Upper lobe of left lung (tissue), 6 donors: Measurements from ENCODE around the gene SPACDR. TPM values are rescaled to one million over a fixed set of nuclear protein-coding genes. Genes with fewer than 3 reads are reported as not detected.

ENCODE experiments used
- ATAC-seq, 2 donors: fragments of 200-7000 bp; cut with Tn5 transposase; one replicate each; pipeline ENCODE4 v1.9.1; 2022; ENCODE audit warnings: mild to moderate bottlenecking in 2 of 2, moderate library complexity in 2 of 2; ENCODE audit not compliant: low FRiP score in 2 of 2
- DNase-seq, 2 donors: peaks; one replicate each; pipeline ENCODE4 v3.0.0-alpha.2; 2019 to 2020
- H3K27ac ChIP-seq, 4 donors: fragments of 200-600 bp; sonication (generic); one replicate each; pipeline ENCODE4 v1.5.1; 2016 to 2019
- H3K27me3 ChIP-seq, 4 donors: fragments of 200-600 bp; sonication (generic); one replicate each; pipeline ENCODE4 v1.5.1; 2017 to 2019
- H3K36me3 ChIP-seq, 4 donors: fragments of 200-600 bp; sonication (generic); one replicate each; pipeline ENCODE4 v1.5.1; 2016 to 2019
- H3K4me1 ChIP-seq, 4 donors: fragments of 200-600 bp; sonication (generic); one replicate each; pipeline ENCODE4 v1.5.1; 2018 to 2019
- H3K4me3 ChIP-seq, 4 donors: fragments of 200-600 bp; sonication (generic); one replicate each; pipeline ENCODE4 v1.5.1; 2017 to 2019; ENCODE audit warnings: mild to moderate bottlenecking in 2 of 4, moderate library complexity in 1 of 4
- H3K9me3 ChIP-seq, 4 donors: fragments of 200-600 bp; sonication (generic); one replicate each; pipeline ENCODE4 v1.5.1; 2018 to 2019
- EP300 ChIP-seq, 4 donors: sonication (generic); formaldehyde crosslinking; IDR thresholded peaks; one replicate each; pipeline ENCODE4 v1.5.1; 2017; ENCODE audit warnings: antibody characterized with exemption in 4 of 4, control low read depth in 2 of 4
- POLR2A ChIP-seq, 4 donors: fragments of 450-650 bp; IDR thresholded peaks; one replicate each; pipeline ENCODE4 v1.5.1; 2016 to 2017; ENCODE audit warnings: antibody characterized with exemption in 4 of 4, mild to moderate bottlenecking in 2 of 4
- POLR2AphosphoS5 ChIP-seq, 2 donors: sonication (generic); formaldehyde crosslinking; IDR thresholded peaks; one replicate each; pipeline ENCODE4 v1.5.1; 2017; ENCODE audit warnings: antibody characterized with exemption in 2 of 2
- WGBS, 2 donors: methylation state at CpG; one replicate each; pipeline ENCODE4 v1.1.5; 2017 to 2018; 5-methylcytosine and 5-hydroxymethylcytosine counted together
- total RNA-seq, 6 donors: library from RNA; depleted of rRNA in 4 of 6; stranded (reverse); fragments of >200 nt in 4 of 6; gene quantifications; one replicate each; pipeline versions ENCODE4 v1.1.0 to v1.2.1, GENCODE V29; 2016 to 2021
- TF ChIP-seq, protein P1 (sequence below), 6 experiments: fragments of 450-650 bp in 4 of 6; fragments of 200-600 bp in 2 of 6; sonication (generic) in 2 of 6; IDR thresholded peaks; one replicate each; pipeline ENCODE4 v1.5.1; 2016 to 2019; ENCODE audit warnings: antibody characterized with exemption in 6 of 6
- donor health status: DM: no; HTN: no; CAD: no; lungs with moderate emphysema.
- donor health status: DM: no; HTN: yes; CAD: no; lungs with severe emphysema.

SPACDR gene
- total RNA-seq, 6 donors from 2014 or later, result 0.59 to 2.1 (median 1.3) TPM; not detected in 2

DNA sequence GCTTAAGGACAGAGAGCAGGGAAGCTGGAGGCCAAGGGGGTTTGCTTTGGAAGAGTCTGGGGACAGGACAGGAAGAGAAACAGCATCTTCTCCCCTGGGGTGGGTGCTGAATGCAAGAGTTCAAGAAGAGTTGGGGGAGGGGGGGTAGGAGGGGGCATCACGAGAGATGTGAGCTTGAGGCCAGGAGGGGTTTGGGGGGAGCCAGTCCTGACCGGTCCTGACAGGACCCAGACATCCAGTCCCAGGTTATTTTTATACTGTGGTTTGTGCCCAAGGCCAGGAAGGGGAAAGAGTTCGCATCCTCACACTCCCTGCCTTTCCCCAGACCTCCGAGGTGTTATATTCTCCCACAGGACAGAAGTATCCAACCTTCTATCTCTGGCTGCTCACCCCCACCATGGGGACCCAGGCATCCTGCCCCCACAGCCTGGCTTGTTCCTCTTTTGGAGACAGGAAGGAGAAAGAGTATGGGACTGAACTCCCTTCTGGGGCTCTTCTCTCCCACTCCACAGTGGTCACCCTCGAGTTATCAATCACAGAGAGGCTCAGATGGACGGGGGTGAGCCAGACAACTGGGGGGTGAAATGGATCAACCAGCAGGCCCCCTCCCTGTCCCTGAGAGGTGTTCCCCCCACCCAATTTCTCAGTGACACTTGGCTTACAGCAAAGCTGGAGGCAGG lies 12.2 kb upstream of the SPACDR start:
- Histone ChIP-seq H3K27me3 (no peaks in the 10 kb centered on the region), H3K27ac (peak overlapping the region; percentile 35 to 99 (median 95)), H3K4me1 (peaks cover 45 to 74% (median 59%) of the 10 kb centered on the region in 4 donors), H3K36me3 (peaks cover 5 to 24% (median 16%) of the 10 kb centered on the region in 4 donors), H3K9me3 (no peaks in the 10 kb centered on the region), H3K4me3 (peak overlapping the region in 3 of 4 donors; percentile 91 to 98 (median 98))
- TF ChIP-seq POLR2AphosphoS5 (IDR thresholded peaks at IDR 0.05) (no peak), EP300 (IDR thresholded peaks at IDR 0.05) (no peak), POLR2A (IDR thresholded peaks at IDR 0.05) (no peak)
- TF ChIP-seq, protein P1, sequence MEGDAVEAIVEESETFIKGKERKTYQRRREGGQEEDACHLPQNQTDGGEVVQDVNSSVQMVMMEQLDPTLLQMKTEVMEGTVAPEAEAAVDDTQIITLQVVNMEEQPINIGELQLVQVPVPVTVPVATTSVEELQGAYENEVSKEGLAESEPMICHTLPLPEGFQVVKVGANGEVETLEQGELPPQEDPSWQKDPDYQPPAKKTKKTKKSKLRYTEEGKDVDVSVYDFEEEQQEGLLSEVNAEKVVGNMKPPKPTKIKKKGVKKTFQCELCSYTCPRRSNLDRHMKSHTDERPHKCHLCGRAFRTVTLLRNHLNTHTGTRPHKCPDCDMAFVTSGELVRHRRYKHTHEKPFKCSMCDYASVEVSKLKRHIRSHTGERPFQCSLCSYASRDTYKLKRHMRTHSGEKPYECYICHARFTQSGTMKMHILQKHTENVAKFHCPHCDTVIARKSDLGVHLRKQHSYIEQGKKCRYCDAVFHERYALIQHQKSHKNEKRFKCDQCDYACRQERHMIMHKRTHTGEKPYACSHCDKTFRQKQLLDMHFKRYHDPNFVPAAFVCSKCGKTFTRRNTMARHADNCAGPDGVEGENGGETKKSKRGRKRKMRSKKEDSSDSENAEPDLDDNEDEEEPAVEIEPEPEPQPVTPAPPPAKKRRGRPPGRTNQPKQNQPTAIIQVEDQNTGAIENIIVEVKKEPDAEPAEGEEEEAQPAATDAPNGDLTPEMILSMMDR (IDR thresholded peaks at IDR 0.05), result no peak
- no peak for DNase-seq
- 27 to 31% methylated on average over 6 of the region's 6 CpGs for WGBS, 2 donors
- ATAC-seq, result no peak

DNA sequence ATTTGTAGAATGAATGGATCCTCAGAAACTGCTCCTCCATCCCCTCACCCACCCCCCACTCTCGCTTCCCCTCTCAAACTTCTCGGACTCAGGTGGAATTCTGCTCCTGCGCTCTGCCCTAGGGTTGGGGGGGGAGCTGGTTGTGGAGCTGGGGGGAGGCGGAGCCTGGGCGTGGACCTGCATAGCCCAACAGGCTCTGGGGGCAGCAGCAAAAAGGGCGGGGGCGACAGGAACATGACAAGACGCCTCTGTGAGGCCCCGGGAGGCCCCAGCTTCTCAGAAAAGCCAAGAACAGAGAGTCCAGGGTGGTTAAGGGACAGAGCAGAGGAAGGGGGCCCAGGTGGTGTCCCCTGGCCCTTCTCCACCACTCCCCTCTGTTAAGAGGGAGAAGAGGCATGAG lies 11.5 kb upstream of the SPACDR start:
- H3K27ac ChIP-seq, result peak overlapping the region; percentile 35 to 99 (median 95)

DNA sequence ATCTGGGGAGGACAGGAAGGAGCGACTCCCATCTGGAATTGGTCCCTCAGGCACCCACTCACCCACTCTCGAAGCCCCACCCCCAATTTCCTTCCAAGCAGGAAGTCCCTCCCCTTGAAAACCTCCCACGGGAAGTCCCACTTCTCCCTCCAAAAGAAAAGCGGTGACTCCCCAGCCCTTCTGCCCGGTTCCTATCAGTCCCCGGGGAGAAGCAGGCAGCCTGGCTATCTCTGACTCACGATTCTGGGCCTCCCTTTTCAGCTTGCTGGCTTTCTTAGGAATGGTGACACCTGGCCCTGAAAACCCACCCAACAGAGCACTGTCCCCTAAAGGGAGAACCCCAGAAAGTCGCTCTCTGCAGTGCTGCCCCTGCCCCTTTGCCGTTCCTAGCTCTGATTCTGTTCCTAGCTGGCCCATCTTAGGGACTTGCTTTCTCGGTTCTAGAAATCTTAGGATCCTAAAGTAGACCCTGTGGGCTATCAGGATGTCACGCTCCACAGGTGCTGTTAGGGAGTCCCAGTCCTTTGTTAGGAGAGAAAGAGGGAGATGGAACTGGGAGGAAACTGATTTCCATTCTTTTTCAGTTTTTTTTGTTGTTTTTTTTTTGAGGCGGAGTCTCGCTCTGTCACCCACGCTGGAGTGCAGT lies 8.9 kb upstream of the SPACDR start:
- ATAC-seq, result peak in 1 of 2 donors; percentile 1
- TF ChIP-seq POLR2AphosphoS5 (IDR thresholded peaks at IDR 0.05) (peak in 1 of 2 donors; percentile 43), EP300 (IDR thresholded peaks at IDR 0.05) (no peak), POLR2A (IDR thresholded peaks at IDR 0.05) (peak in 1 of 4 donors; percentile 12)
- TF ChIP-seq, protein P1 (IDR thresholded peaks at IDR 0.05), result no peak
- H3K36me3 ChIP-seq, result peaks cover 5 to 48% (median 21%) of the 10 kb centered on the region in 4 donors

More for the DNA sequence above, 11.5 kb upstream of the SPACDR start:
- no peak for ATAC-seq
- WGBS, 2 donors, result 44 to 51% methylated on average over 9 of the region's 9 CpGs
- TF ChIP-seq POLR2A (IDR thresholded peaks at IDR 0.05) (no peak), POLR2AphosphoS5 (IDR thresholded peaks at IDR 0.05) (no peak), EP300 (IDR thresholded peaks at IDR 0.05) (no peak)
- TF ChIP-seq, protein P1 (IDR thresholded peaks at IDR 0.05), result no peak
- H3K4me3 ChIP-seq, result peak overlapping the region in 2 of 4 donors; percentile 91 to 98
- H3K4me1 ChIP-seq, result peaks cover 45 to 74% (median 59%) of the 10 kb centered on the region in 4 donors
- H3K9me3 ChIP-seq, result no peaks in the 10 kb centered on the region
- no peak for DNase-seq
- H3K27me3 ChIP-seq, result no peaks in the 10 kb centered on the region
- peaks cover 5 to 31% (median 16%) of the 10 kb centered on the region in 4 donors for H3K36me3 ChIP-seq

DNA sequence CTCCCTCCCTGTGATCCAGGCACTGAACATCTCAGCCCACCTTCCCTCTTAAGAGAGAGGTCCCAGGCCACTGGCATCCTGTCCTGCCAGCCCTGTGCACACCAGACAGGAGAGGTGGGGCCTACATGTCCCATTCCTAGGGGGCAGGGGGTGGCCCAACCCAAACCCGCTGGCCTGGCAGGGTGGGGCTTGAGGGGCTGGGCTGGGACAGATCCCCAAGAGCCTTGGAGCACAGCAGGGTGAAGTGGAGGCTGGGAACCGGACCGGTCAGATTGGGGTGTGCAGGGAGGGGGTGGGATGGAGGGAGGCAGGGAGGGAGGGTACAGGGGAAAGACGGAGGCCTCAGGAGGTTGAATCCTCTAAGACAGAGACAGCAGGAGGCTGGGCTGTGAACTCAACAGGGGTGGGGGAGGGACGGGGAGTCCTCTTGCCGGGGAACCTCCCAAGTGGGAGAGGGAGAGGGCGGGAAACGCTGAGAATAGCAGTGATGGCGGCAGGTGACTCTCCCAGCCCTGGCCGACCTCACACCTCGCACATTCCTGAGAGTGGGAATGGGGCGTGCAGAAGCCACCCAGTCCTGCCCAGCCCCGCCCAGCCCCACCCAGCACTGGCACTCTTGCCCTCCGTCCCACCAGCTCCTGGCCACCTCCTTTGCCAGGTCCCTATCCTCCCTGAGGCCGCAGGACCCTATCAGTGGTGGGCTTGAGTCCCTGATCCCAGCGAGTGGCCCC lies 8.2 kb upstream of the SPACDR start:
- ATAC-seq (peak; percentile 3 to 57), DNase-seq (peak in 1 of 2 donors; percentile 56)
- peaks cover 42 to 64% (median 52%) of the 10 kb centered on the region in 4 donors for H3K4me1 ChIP-seq
- no peaks in the 10 kb centered on the region for H3K27me3 ChIP-seq
- H3K9me3 ChIP-seq, result no peaks in the 10 kb centered on the region
- 42 to 48% methylated on average over 5 to 11 of the region's 16 CpGs for WGBS, 2 donors
- peaks cover 5 to 55% (median 28%) of the 10 kb centered on the region in 4 donors for H3K36me3 ChIP-seq
- H3K27ac ChIP-seq, result peak overlapping the region; percentile 64 to 81 (median 75)
- TF ChIP-seq EP300 (IDR thresholded peaks at IDR 0.05), result no peak
- TF ChIP-seq POLR2AphosphoS5 (IDR thresholded peaks at IDR 0.05), result no peak
- TF ChIP-seq, protein P1 (IDR thresholded peaks at IDR 0.05), result no peak
- no peak for TF ChIP-seq POLR2A (IDR thresholded peaks at IDR 0.05)
- H3K4me3 ChIP-seq, result peak overlapping the region in 3 of 4 donors; percentile 15 to 32 (median 30)

More for the DNA sequence above, 8.9 kb upstream of the SPACDR start:
- H3K9me3 ChIP-seq, result no peaks in the 10 kb centered on the region
- H3K27ac ChIP-seq, result peak overlapping the region; percentile 64 to 81 (median 75)
- DNase-seq, result peak in 1 of 2 donors; percentile 74
- H3K27me3 ChIP-seq, result no peaks in the 10 kb centered on the region
- peak overlapping the region in 3 of 4 donors; percentile 15 to 32 (median 30) for H3K4me3 ChIP-seq
- H3K4me1 ChIP-seq, result peaks cover 45 to 71% (median 58%) of the 10 kb centered on the region in 4 donors
- WGBS, 2 donors, result 41 to 52% methylated on average over 11 to 14 of the region's 14 CpGs
